ENCODE data around the gene SPG7.

DNA sequence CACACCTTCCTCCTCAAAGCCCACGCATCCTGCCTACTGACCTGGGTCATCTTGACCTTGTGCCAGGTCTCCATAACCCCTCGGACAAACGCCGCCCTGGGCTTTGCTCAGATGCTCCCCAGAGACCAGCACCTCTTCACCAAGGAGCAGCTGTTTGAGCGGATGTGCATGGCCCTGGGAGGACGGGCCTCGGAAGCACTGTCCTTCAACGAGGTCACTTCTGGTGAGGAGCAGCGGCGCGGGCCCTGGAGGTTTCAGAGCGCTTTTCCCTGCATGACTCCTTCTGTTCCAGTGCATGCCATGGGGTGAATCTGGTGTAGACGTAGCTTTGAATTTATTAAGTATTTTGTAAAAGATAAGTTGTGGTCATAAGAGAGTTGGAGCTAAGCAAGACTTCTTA lies 44.7 kb downstream of the SPG7 start:
- TF ChIP-seq ZNF124 (CRISPR knock-in tag; IDR thresholded peaks at IDR 0.05) (no peak), RAD21 (CRISPR knock-in tag; conservative IDR thresholded peaks at IDR 0.05 in 1 of 2, IDR thresholded peaks at IDR 0.05 in 1 of 2) (no peak), PHF20 (IDR thresholded peaks at IDR 0.05; ENCODE audit: partially characterized antibody) (no peak), POLR2AphosphoS5 (IDR thresholded peaks at IDR 0.05; ENCODE audit: control insufficient read depth, insufficient read depth, low read depth, low read length) (no peak)
